Endothelial cell of umbilical vein (primary cell): Measurements from ENCODE around the gene GRM7.

Source experiments
- CTCF ChIP-seq, 2 donors: IDR thresholded peaks; 1 replicate in 1 of 2; 2 replicates in 1 of 2; pipeline ENCODE4 v1.5.1; 2011; ENCODE audit warnings: low read length in 2 of 2, mild to moderate bottlenecking in 2 of 2, moderate library complexity in 2 of 2, control low read depth in 1 of 2, inconsistent platforms in 1 of 2, low read depth in 1 of 2; ENCODE audit not compliant: insufficient read depth in 1 of 2; ENCODE audit errors: extremely low read depth in 1 of 2
- EZH2 ChIP-seq: IDR thresholded peaks from 2 replicates; pipeline ENCODE4 v1.6.1; 2012; ENCODE audit warnings: borderline replicate concordance, low read depth, mild to moderate bottlenecking, moderate library complexity, low read length, inconsistent platforms; ENCODE audit not compliant: severe bottlenecking
- FOS ChIP-seq: IDR thresholded peaks from 2 replicates; pipeline ENCODE4 v1.6.1; 2011; ENCODE audit warnings: mild to moderate bottlenecking, low read length, moderate library complexity, borderline replicate concordance; ENCODE audit not compliant: insufficient read depth
- GATA2 ChIP-seq: IDR thresholded peaks from 2 replicates; pipeline ENCODE4 v1.7.0; 2011; ENCODE audit warnings: low read depth, mild to moderate bottlenecking, moderate library complexity, mixed read lengths, low read length; ENCODE audit not compliant: insufficient read length, insufficient read depth
- JUN ChIP-seq: IDR thresholded peaks from 2 replicates; pipeline ENCODE4 v1.6.1; 2011; ENCODE audit warnings: borderline replicate concordance, low read depth; ENCODE audit not compliant: insufficient read length, insufficient read depth
- MYC ChIP-seq: IDR thresholded peaks from one replicate; pipeline ENCODE4 v1.6.1; 2011; ENCODE audit warnings: mild to moderate bottlenecking, low read depth, low read length
- POLR2A ChIP-seq: IDR thresholded peaks from 2 replicates; pipeline ENCODE4 v1.6.1; 2012; ENCODE audit warnings: low read depth, mild to moderate bottlenecking, control low read depth, low read length
- POLR2AphosphoS5 ChIP-seq: IDR thresholded peaks from 2 replicates; pipeline ENCODE4 v1.6.1; 2012; ENCODE audit warnings: low read depth, mild to moderate bottlenecking, control low read depth, low read length, moderate library complexity; ENCODE audit not compliant: insufficient read depth

- TF ChIP-seq POLR2AphosphoS5 (no peak), CTCF (IDR thresholded peaks at IDR 0.05; ENCODE audit: extremely low read depth in 1 of 2, insufficient read depth in 1 of 2, low read depth in 1 of 2, low read length in 2 of 2) (no peak), POLR2A (no peak), EZH2 (no peak), FOS (no peak), JUN (no peak), MYC (no peak), GATA2 (no peak)
Measured at GRCh38 chr3:7646851-7647250, 785.9 kb downstream of the GRM7 start.
